ENCODE measurements around the gene HLA-A. TPM values are rescaled to one million over a fixed set of nuclear protein-coding genes. Genes with fewer than 3 reads are reported as not detected.

Gene HLA-A
- total and polyA plus RNA-seq, 9 of the 15 experiments (the other 6 are each of a cell fraction or from before 2014, with no cell fraction given) = 0.46 to 3.3 TPM; not detected in 7

- WGBS (ENCODE audit: insufficient coverage, low coverage, missing lambda C conversion rate) = 2% methylated on average over 8 of the region's 8 CpGs
- ATAC-seq = peak; percentile 62
- peak overlapping the region; percentile 95 for H3K27ac ChIP-seq (ENCODE audit: extremely low read depth, low read depth, low read length)
- no peaks in the 10 kb centered on the region for H4K20me1 ChIP-seq (replicated peaks; ENCODE audit: control insufficient read depth, insufficient read depth, low read length)
- peak overlapping the region; percentile 55 for H3K4me3 ChIP-seq
- peaks cover 39% of the 10 kb centered on the region for H3K79me2 ChIP-seq (ENCODE audit: control insufficient read depth, insufficient read depth, low read length)
- peak; percentile 48 for FAIRE-seq
- no peaks in the 10 kb centered on the region for H3K27me3 ChIP-seq (ENCODE audit: control insufficient read depth in 2 of 2, insufficient read depth in 2 of 2, low read length in 2 of 2)
- peak overlapping the region; percentile 97 for H3K4me2 ChIP-seq (ENCODE audit: insufficient read depth, low read length)
- H3K9me1 ChIP-seq (ENCODE audit: control insufficient read depth, insufficient read depth, low read length) = peaks cover 3% of the 10 kb centered on the region
- H3K9ac ChIP-seq (ENCODE audit: insufficient read depth in 1 of 2, low read depth in 2 of 2, low read length in 2 of 2) = peak overlapping the region; percentile 88 to 93
- no TSS peak for BruUV-seq (replicated peaks)
- peaks cover 10 to 29% of the 10 kb centered on the region in 2 experiments for H3K4me1 ChIP-seq (replicated peaks in 1 of 2; ENCODE audit: control insufficient read depth in 2 of 2, insufficient read depth in 2 of 2, low read length in 2 of 2)
- ChIA-PET CTCF (ENCODE audit: low intra/inter-chr PET ratio) (interaction anchor here (0.7 kb wide), 2 partner anchors 16 to 64 kb away, joined by 3 read pairs; no protein-coding TSS in a partner anchor), POLR2A (interaction anchor here (0.6 to 5.0 kb wide), 5 partner anchors 10 to 592 kb away, joined by 3 to 52 read pairs (median 3); no protein-coding TSS in a partner anchor)
- peak; percentile 53 to 82 (median 62) for DNase-seq (ENCODE audit: extremely low read depth in 1 of 4, low spot score in 3 of 4)
- in situ Hi-C loops (cut with MboI) = no loop called here
- H3K9me3 ChIP-seq (replicated peaks; ENCODE audit: control insufficient read depth, insufficient read depth, low read depth, low read length) = no peaks in the 10 kb centered on the region
- H2AFZ ChIP-seq (ENCODE audit: low read depth, low read length) = peak overlapping the region; percentile 63
- intact Hi-C loops (cut with micrococcal nuclease) = loop anchor here (5.0 kb wide), 2 partner anchors 96 to 119 kb away; partner anchors contain the start of gene POLR1H
- H3K36me3 ChIP-seq (ENCODE audit: control insufficient read depth, insufficient read depth, low read length) = peaks cover 5% of the 10 kb centered on the region; the same call in 1 of the 3 replicates
- TF ChIP-seq CREM (IDR thresholded peaks at IDR 0.05; ENCODE audit: low read depth) (0 out of 2 replicates have a peak, but pooled peaks have one; percentile 3), POLR2B (IDR thresholded peaks at IDR 0.05; ENCODE audit: low read depth, partially characterized antibody) (peak; percentile 73), JUND (IDR thresholded peaks at IDR 0.05; ENCODE audit: borderline replicate concordance, low read depth, low read length) (no peak), JUND (tag; IDR thresholded peaks at IDR 0.05; ENCODE audit: borderline replicate concordance, low read depth, low read length) (peak; percentile 34; the same call in 1 of the 3 replicates), E2F3 (CRISPR knock-in tag; IDR thresholded peaks at IDR 0.05) (no peak), POLR2AphosphoS5 (IDR thresholded peaks at IDR 0.05; ENCODE audit: control insufficient read depth, insufficient read depth, low read depth, low read length) (peak; percentile 31; the same call in 1 of the 2 replicates), POLR2AphosphoS2 (IDR thresholded peaks at IDR 0.05; ENCODE audit: low read length) (peak; percentile 57; the same call in 1 of the 2 replicates), SMAD4 (CRISPR knock-in tag; conservative IDR thresholded peaks at IDR 0.05) (peak; percentile 54; the same call in 1 of the 2 replicates), ZNF766 (CRISPR knock-in tag; conservative IDR thresholded peaks at IDR 0.05) (no peak), MAZ (CRISPR knock-in tag; conservative IDR thresholded peaks at IDR 0.05 in 1 of 2, IDR thresholded peaks at IDR 0.05 in 1 of 2) (peak in 1 of 2 experiments; percentile 54; a peak in 1 of 4 replicates), ZNF778 (CRISPR knock-in tag; IDR thresholded peaks at IDR 0.05) (no peak), ARID2 (IDR thresholded peaks at IDR 0.05) (no peak), POLR2H (tag; IDR thresholded peaks at IDR 0.05; ENCODE audit: low read depth) (peak; percentile 19; the same call in 1 of the 2 replicates)
- TF ChIP-seq, protein P1, sequence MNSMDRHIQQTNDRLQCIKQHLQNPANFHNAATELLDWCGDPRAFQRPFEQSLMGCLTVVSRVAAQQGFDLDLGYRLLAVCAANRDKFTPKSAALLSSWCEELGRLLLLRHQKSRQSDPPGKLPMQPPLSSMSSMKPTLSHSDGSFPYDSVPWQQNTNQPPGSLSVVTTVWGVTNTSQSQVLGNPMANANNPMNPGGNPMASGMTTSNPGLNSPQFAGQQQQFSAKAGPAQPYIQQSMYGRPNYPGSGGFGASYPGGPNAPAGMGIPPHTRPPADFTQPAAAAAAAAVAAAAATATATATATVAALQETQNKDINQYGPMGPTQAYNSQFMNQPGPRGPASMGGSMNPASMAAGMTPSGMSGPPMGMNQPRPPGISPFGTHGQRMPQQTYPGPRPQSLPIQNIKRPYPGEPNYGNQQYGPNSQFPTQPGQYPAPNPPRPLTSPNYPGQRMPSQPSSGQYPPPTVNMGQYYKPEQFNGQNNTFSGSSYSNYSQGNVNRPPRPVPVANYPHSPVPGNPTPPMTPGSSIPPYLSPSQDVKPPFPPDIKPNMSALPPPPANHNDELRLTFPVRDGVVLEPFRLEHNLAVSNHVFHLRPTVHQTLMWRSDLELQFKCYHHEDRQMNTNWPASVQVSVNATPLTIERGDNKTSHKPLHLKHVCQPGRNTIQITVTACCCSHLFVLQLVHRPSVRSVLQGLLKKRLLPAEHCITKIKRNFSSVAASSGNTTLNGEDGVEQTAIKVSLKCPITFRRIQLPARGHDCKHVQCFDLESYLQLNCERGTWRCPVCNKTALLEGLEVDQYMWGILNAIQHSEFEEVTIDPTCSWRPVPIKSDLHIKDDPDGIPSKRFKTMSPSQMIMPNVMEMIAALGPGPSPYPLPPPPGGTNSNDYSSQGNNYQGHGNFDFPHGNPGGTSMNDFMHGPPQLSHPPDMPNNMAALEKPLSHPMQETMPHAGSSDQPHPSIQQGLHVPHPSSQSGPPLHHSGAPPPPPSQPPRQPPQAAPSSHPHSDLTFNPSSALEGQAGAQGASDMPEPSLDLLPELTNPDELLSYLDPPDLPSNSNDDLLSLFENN (IDR thresholded peaks at IDR 0.05; ENCODE audit: low read depth in 2 of 2, low read length in 2 of 2) = 0 out of 4 replicates have a peak, but pooled peaks of 1 of the 2 experiments have one; percentile 19
- TF ChIP-seq, protein P2, sequence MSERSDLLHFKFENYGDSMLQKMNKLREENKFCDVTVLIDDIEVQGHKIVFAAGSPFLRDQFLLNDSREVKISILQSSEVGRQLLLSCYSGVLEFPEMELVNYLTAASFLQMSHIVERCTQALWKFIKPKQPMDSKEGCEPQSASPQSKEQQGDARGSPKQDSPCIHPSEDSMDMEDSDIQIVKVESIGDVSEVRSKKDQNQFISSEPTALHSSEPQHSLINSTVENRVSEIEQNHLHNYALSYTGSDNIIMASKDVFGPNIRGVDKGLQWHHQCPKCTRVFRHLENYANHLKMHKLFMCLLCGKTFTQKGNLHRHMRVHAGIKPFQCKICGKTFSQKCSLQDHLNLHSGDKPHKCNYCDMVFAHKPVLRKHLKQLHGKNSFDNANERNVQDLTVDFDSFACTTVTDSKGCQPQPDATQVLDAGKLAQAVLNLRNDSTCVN (CRISPR knock-in tag; IDR thresholded peaks at IDR 0.05) = peak; percentile 78; the same call in 1 of the 2 replicates
These were observed 23.7 kb downstream of the HLA-A start for GRCh38 chr6:29965873-29966601.
